ENCODE results near the gene FAM89A.

Gene FAM89A

DNA sequence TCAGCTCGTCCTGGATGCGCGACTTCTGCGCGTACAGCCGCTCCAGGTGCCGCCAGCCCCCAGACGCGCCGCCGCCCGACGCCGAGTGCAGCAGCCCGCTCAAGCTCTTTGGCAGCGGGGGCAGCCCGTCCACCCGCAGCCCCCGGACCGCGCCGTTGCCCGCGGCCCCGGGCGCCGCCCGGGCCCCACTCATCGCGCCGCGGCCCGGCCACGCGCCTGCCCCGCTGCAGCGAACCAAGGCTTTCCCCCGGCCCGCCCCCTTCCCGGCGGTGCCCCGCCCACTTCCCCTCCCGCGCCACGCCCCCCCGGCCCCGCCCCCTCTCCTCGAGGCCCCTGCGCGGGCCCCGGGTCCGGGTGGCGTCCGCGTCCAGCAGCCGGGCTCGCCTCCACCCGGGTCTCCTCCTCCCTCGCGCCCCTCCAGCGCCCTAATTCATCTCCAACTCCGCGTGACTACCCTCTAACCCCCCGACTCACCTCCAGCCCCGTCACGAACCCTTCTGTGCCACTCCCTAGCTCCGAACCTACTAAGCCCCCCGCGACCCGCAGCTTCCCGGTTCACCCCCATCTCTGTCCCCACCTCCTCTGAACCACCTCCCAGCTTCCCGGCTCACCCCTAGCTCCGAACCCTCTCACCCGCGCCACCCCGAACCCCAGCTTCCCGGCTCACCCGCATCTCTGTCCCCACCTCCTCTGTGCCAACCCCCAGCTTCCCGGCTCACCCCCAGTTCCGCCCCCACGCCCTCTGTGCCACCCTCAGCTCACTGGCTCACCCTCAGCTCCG is at the start of gene FAM89A:
FAM89A (minus strand) TSS at position 236 of the 781 bp plus-strand sequence; CDS start at position 193, 43 bp downstream.
- no peaks in the 10 kb centered on the region for H3K27me3 ChIP-seq (ENCODE audit: control insufficient read depth, insufficient read depth, low read length)
- no peaks in the 10 kb centered on the region for H3K4me1 ChIP-seq
- no peaks in the 10 kb centered on the region for H3K9me3 ChIP-seq (ENCODE audit: control insufficient read depth, low read length)
- peak within 1 kb of the TSS; percentile 74 for H3K27ac ChIP-seq
- no peaks in the 10 kb centered on the region for H3K79me2 ChIP-seq
- TF ChIP-seq, protein P1, sequence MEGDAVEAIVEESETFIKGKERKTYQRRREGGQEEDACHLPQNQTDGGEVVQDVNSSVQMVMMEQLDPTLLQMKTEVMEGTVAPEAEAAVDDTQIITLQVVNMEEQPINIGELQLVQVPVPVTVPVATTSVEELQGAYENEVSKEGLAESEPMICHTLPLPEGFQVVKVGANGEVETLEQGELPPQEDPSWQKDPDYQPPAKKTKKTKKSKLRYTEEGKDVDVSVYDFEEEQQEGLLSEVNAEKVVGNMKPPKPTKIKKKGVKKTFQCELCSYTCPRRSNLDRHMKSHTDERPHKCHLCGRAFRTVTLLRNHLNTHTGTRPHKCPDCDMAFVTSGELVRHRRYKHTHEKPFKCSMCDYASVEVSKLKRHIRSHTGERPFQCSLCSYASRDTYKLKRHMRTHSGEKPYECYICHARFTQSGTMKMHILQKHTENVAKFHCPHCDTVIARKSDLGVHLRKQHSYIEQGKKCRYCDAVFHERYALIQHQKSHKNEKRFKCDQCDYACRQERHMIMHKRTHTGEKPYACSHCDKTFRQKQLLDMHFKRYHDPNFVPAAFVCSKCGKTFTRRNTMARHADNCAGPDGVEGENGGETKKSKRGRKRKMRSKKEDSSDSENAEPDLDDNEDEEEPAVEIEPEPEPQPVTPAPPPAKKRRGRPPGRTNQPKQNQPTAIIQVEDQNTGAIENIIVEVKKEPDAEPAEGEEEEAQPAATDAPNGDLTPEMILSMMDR (IDR thresholded peaks at IDR 0.05) = no peak
- H3K36me3 ChIP-seq (ENCODE audit: control insufficient read depth, insufficient read depth, low read length) = no peaks in the 10 kb centered on the region
- H2AFZ ChIP-seq = peak within 1 kb of the TSS; percentile 87
- peak within 1 kb of the TSS; percentile 91 for H3K4me2 ChIP-seq (ENCODE audit: low read length)
- no peak within 1 kb of the TSS for H3K9ac ChIP-seq
- H3K4me3 ChIP-seq (ENCODE audit: low read depth, low read length) = peak within 1 kb of the TSS; percentile 68

DNA sequence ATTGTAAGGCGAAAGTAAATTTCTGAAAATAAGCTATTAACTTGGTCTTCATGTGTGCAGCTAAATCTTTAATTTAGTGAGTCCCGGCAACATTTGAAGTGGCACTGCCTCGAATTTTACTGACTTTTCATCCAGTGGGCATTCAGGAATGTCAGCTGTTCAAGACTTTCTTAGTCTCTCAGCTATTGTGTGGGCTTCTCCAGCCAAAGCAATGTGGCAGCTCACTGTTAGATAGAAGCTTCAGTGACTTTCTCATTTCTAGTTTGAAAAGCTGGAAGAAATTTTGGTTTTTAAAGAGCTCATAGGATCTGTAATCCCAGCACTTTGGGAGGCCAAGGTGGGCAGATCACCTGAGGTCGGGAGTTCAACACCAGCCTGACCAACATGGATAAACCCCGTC is 44.3 kb upstream of the FAM89A start:
- Histone ChIP-seq H3K27me3 (ENCODE audit: control insufficient read depth, insufficient read depth, low read length) (no peaks in the 10 kb centered on the region), H3K4me2 (ENCODE audit: low read length) (no peak overlapping the region), H3K4me1 (no peaks in the 10 kb centered on the region), H2AFZ (no peak overlapping the region), H3K79me2 (no peaks in the 10 kb centered on the region), H3K4me3 (ENCODE audit: low read depth, low read length) (no peak overlapping the region), H3K9ac (no peak overlapping the region), H3K27ac (no peak overlapping the region), H3K36me3 (ENCODE audit: control insufficient read depth, insufficient read depth, low read length) (no peaks in the 10 kb centered on the region), H3K9me3 (ENCODE audit: control insufficient read depth, low read length) (no peaks in the 10 kb centered on the region)
- TF ChIP-seq, protein P1 (IDR thresholded peaks at IDR 0.05) = no peak

DNA sequence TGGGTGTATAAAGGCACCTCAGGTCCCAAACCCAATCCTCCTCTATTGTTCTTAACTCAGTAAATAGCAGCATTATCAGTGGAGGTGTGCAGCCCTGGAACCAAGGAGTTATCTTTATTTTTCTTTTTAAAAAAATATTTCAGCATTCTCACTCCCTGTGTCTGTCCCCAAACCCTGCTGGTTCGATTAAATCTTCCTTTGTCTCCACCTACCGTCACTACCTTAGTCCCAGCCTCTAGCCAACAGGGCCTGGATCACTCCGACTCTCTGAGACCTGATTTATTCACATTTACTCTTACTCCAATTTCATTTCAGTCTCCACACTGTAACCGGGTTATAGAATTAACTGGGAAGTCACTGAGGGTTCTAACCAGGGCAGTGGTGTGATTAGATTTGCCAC is 39.1 kb upstream of the FAM89A start:
- H3K9ac ChIP-seq = no peak overlapping the region
- TF ChIP-seq, protein P1 (IDR thresholded peaks at IDR 0.05) = no peak
- H3K79me2 ChIP-seq = no peaks in the 10 kb centered on the region
- no peak overlapping the region for H2AFZ ChIP-seq
- H3K4me2 ChIP-seq (ENCODE audit: low read length) = no peak overlapping the region
- no peaks in the 10 kb centered on the region for H3K36me3 ChIP-seq (ENCODE audit: control insufficient read depth, insufficient read depth, low read length)
- no peaks in the 10 kb centered on the region for H3K4me1 ChIP-seq
- no peak overlapping the region for H3K4me3 ChIP-seq (ENCODE audit: low read depth, low read length)
- no peaks in the 10 kb centered on the region for H3K27me3 ChIP-seq (ENCODE audit: control insufficient read depth, insufficient read depth, low read length)
- no peak overlapping the region for H3K27ac ChIP-seq
- H3K9me3 ChIP-seq (ENCODE audit: control insufficient read depth, low read length) = no peaks in the 10 kb centered on the region

DNA sequence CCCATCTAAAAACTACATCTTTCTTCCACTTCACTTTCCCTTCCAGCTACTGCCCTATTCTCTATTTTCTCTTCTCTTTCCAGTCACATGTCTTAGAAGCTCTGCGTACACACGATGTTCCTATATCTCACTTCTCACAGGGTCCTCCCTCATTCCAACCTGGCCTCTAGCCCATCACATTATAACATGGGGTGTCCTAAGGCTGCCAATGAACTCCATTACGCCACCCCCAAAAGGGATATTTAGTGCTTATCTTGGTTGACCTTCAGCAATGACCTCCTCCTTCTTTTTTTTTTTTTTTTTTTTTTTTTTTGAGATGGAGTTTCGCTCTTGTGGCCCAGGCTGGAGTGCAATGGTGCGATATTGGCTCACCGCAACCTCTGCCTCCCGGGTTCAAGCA is 38.2 kb upstream of the FAM89A start:
- Histone ChIP-seq H3K36me3 (ENCODE audit: control insufficient read depth, insufficient read depth, low read length) (no peaks in the 10 kb centered on the region), H3K27ac (no peak overlapping the region), H3K4me3 (ENCODE audit: low read depth, low read length) (no peak overlapping the region), H3K9me3 (ENCODE audit: control insufficient read depth, low read length) (no peaks in the 10 kb centered on the region), H3K27me3 (ENCODE audit: control insufficient read depth, insufficient read depth, low read length) (no peaks in the 10 kb centered on the region), H3K4me1 (no peaks in the 10 kb centered on the region), H3K79me2 (no peaks in the 10 kb centered on the region), H3K9ac (no peak overlapping the region), H2AFZ (no peak overlapping the region), H3K4me2 (ENCODE audit: low read length) (no peak overlapping the region)
- TF ChIP-seq, protein P1 (IDR thresholded peaks at IDR 0.05) = no peak

DNA sequence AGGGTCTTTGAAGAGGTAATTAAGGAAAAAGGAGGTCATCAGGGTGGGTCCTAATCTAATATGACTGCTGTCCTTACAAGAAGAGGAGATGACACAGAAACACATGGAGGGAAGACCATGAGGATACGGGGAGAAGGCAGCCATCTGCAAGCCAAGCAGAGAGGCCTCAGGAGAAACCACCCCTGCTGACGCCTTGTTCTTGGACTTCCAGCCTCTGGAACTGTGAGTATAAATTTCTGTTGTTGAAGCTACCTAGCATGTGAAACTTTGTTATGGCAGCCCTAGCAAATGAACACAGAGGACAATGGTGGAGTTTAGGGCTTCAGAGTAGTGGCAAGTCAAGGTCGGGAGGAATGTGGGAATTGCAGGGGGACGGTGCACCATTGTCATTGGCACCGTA is 36.7 kb upstream of the FAM89A start:
- no peak overlapping the region for H3K4me2 ChIP-seq (ENCODE audit: low read length)
- no peak overlapping the region for H3K27ac ChIP-seq
- H3K36me3 ChIP-seq (ENCODE audit: control insufficient read depth, insufficient read depth, low read length) = no peaks in the 10 kb centered on the region
- H3K9me3 ChIP-seq (ENCODE audit: control insufficient read depth, low read length) = no peaks in the 10 kb centered on the region
- H3K9ac ChIP-seq = no peak overlapping the region
- H2AFZ ChIP-seq = no peak overlapping the region
- H3K79me2 ChIP-seq = no peaks in the 10 kb centered on the region
- H3K27me3 ChIP-seq (ENCODE audit: control insufficient read depth, insufficient read depth, low read length) = no peaks in the 10 kb centered on the region
- no peaks in the 10 kb centered on the region for H3K4me1 ChIP-seq
- no peak overlapping the region for H3K4me3 ChIP-seq (ENCODE audit: low read depth, low read length)
- TF ChIP-seq, protein P1 (IDR thresholded peaks at IDR 0.05) = no peak

Data from parathyroid adenoma (tissue), 2 donors.